Measurements from ENCODE around the gene SH2D6.

SH2D6 gene

DNA sequence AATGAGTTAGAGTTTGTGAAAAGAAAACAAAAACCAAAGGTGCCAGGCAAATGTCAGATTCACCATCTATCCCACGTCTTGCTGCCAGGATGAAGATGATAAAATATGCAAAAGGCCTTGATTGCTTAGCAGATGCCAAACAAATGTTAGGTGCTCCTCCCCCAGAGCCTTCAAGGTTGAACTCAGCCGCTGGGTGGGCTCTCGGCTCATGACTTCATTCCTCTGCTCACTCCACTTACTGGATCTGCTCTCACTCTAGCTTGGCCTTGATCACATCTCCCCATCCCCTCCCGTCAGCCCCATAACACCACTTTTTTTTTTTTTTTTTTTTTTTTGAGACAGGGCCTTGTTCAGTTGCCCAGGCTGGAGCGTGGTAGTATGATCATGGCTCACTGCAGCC, 38.5 kb downstream of the SH2D6 start:
- TF ChIP-seq REST (IDR thresholded peaks at IDR 0.05; ENCODE audit: insufficient read depth in 1 of 2, low read depth in 2 of 2, low read length in 2 of 2) (no peak), POLR2AphosphoS5 (IDR thresholded peaks at IDR 0.05; ENCODE audit: low read depth, low read length) (no peak), SIN3A (IDR thresholded peaks at IDR 0.05; ENCODE audit: borderline replicate concordance, insufficient read depth, low read length) (no peak), TAF1 (IDR thresholded peaks at IDR 0.05; ENCODE audit: borderline replicate concordance, insufficient read depth, low read length) (no peak), FOXP2 (optimal IDR thresholded peaks at IDR 0.05; ENCODE audit: borderline replicate concordance, extremely low read depth, extremely low read length, insufficient read depth) (no peak)

DNA sequence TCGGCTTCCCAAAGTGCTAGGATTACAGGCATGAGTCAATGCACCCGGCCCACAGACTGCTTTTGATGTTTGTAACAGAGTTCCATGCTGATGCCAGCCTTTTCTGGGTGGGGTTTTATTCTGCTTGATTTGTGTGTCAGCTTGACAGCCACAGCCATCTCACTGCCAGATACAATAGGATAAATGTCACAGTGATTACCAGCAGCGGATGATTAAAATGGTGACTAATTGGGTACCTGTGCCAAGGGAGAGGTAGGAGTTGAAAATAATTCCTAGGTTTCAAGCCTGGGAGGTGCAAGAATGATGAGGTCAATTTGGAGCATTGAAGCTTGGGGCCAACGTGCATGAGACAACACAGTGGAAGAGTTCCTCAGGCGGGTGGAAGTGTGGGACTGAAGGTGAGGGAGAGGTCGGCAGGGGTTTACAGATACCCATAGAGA, 39.4 kb downstream of the SH2D6 start:
- TF ChIP-seq SIN3A (IDR thresholded peaks at IDR 0.05; ENCODE audit: borderline replicate concordance, insufficient read depth, low read length) (no peak), REST (IDR thresholded peaks at IDR 0.05; ENCODE audit: insufficient read depth in 1 of 2, low read depth in 2 of 2, low read length in 2 of 2) (no peak), FOXP2 (optimal IDR thresholded peaks at IDR 0.05; ENCODE audit: borderline replicate concordance, extremely low read depth, extremely low read length, insufficient read depth) (no peak)

- TF ChIP-seq SIN3A (IDR thresholded peaks at IDR 0.05; ENCODE audit: borderline replicate concordance, insufficient read depth, low read length) (no peak), POLR2AphosphoS5 (IDR thresholded peaks at IDR 0.05; ENCODE audit: low read depth, low read length) (no peak), FOXP2 (optimal IDR thresholded peaks at IDR 0.05; ENCODE audit: borderline replicate concordance, extremely low read depth, extremely low read length, insufficient read depth) (no peak), REST (IDR thresholded peaks at IDR 0.05; ENCODE audit: insufficient read depth in 1 of 2, low read depth in 2 of 2, low read length in 2 of 2) (no peak), TAF1 (IDR thresholded peaks at IDR 0.05; ENCODE audit: borderline replicate concordance, insufficient read depth, low read length) (no peak)
These were observed 40.4 kb downstream of the SH2D6 start for GRCh38 chr2:85458601-85459563.

- no peak for TF ChIP-seq REST (IDR thresholded peaks at IDR 0.05; ENCODE audit: insufficient read depth in 1 of 2, low read depth in 2 of 2, low read length in 2 of 2)
- no peak for TF ChIP-seq POLR2AphosphoS5 (IDR thresholded peaks at IDR 0.05; ENCODE audit: low read depth, low read length)
- no peak for TF ChIP-seq TAF1 (IDR thresholded peaks at IDR 0.05; ENCODE audit: borderline replicate concordance, insufficient read depth, low read length)
- no peak for TF ChIP-seq FOXP2 (optimal IDR thresholded peaks at IDR 0.05; ENCODE audit: borderline replicate concordance, extremely low read depth, extremely low read length, insufficient read depth)
- TF ChIP-seq SIN3A (IDR thresholded peaks at IDR 0.05; ENCODE audit: borderline replicate concordance, insufficient read depth, low read length), result no peak
These were observed 41.3 kb downstream of the SH2D6 start for GRCh38 chr2:85459771-85460170.

All from PFSK-1 (cell line).